GM18508 (cell line): ENCODE data around the gene KCNAB1.
A peak's percentile ranks its signal among the peaks of the same experiment; 100 is the strongest.

Experiments
- ATAC-seq: cut with Tn5 transposase; IDR thresholded peaks from one replicate; pipeline ENCODE4 v1.9.1; 2021; ENCODE audit warnings: moderate number of reproducible peaks; ENCODE audit not compliant: insufficient read depth, unreplicated experiment

KCNAB1 gene

DNA sequence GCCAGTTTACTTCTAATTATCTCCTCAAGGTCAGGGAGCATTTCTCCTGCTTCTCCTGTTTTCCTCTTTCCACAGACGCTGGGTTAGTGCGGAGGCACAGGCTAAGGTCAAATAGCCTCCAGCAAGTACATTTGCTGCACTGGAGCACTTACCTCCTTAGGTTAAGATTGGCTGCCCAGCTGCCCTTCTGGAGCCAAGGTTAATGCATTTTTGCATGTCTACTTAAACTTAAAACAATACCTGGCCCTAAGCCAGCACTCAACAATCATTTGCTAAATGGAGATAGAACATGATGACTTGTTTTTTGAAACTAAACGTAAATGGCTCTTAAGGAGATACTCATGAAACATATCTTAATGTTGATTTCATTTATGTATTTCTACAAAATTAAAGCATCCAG, 351.1 kb downstream of the KCNAB1 start:
- no peak for ATAC-seq

DNA sequence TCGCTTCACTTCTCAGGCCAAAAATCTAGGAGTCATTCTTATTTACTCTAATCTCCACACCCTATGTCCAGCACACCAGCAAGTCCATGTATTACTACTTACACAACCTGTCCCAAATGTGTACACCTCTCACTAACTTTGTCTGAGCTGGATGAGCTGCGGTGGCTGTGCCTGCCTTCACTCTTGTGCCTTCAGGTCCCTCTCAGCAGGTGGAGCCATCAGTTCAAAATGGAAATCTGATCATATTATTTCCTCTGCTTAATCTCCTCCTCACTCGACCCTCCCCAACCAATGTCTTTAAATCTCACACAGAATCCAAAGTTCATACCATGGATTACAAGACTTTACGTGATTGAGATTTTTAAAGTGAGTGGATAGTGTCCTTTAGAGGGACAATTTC, 351.8 kb downstream of the KCNAB1 start:
- ATAC-seq, result no peak

DNA sequence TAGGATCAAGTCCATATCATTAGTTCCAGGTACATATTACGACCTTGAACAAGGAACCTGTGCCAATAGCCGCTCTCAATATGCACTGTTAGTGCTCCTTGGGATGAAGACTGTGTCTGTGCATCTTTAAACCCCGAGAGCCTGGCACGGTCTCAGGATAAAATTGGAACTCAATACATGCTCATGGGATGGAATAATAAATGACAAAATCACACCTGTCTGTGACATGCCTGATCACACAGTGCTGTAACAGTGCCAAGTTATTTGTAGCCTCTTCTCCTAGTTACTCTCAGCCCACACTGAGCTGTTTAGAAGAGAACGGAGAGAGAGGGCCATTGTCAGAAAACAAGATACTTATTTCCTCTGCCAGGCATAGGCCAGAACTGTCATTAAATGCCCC, 352.3 kb downstream of the KCNAB1 start:
- no peak for ATAC-seq

DNA sequence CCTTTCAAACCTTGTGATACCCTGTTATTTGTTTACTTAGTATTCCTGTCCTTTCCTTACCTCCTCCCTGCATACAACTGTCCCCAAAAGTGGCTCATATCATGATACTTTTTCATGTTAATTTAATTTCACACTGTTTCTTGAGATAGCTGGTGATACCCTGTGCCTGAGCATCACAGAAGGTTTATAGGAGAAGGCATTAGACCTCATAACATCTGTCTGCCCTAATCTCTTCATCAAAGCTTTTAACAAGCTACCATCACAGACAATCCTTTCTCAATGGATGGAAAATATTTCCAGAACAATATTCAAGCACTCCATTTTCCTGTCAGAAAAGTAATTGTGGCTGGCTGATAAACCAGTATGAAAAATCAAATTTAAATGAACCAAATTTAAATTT, 353.0 kb downstream of the KCNAB1 start:
- no peak for ATAC-seq

DNA sequence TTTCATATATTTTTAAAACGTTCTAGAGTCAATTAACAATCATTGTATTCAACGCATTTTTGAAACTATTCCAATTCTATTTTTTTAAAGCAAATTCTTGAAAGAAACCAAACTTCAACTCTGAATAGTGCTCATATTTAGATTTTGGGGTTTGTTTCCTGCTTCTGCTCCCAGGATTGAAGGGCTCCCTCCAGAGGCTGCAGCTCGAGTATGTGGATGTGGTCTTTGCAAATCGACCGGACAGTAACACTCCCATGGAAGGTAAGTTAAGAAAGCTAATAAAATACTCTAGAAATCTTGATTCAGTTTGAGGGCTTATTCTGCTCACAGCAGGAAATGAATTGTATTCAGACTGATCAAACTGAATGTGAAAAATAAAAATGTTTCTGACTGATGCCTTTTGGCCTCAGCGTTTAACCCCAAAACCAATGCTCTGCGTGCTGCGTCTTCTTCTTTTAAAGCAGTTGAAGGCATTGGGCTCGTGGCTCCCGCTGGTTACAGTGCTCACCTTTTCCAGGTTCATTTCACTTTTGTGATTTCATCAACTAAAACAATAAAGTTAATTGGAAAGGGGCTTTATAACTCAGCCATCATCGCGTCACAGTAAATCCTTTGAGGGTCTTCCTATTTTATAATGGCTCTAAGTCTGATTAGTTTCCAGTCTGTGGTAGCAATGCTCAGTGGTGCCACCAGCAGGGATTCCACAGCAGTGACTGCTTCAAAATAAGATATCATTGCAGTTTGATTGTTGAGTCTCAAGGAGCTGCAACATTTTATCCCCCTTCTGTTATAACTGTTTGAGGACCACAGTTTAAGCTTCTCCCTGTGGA, 354.4 kb downstream of the KCNAB1 start:
- ATAC-seq, result no peak

GRCh38 chr3:156477323-156477722, 356.9 kb downstream of the KCNAB1 start:
- ATAC-seq, result no peak

DNA sequence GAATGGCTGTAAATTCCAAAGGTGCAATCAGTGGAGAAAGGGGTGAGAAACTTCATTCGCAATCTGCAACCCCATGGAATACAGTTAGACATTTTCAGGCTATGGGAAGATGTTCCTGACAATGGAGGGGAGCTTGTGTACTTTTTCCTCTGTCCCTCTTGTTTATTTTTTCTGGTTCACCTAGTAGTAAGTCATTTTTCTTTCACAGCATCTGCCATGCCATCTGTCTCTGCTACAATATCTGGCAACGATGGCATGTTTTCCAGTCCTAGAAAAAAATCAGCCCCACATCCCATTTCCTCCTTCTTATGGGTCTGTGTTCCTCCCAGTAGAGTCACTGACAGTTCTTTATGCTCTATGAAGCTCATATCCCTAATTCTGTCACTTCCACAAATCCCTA, 358.5 kb downstream of the KCNAB1 start:
- no peak for ATAC-seq

GRCh38 chr3:156479604-156480003, 359.2 kb downstream of the KCNAB1 start:
- ATAC-seq, result no peak

DNA sequence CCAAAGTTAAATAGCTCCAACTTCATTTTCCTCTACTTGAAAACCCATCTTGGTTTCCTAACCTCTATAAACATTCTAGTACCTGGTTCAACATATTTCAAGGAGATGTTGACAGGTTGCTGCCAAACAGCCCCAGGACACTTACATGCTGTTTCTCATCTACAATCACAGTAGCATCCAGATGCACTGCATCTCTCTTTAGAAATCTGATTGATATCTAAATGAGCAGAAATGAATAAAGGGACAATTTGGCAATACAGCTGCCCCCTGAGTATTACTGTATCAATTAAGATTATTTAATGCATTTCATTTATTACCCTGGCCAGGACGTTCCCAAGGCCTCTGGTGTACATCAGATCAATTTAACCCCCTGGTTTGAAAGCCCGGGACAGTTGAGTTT, 360.6 kb downstream of the KCNAB1 start:
- ATAC-seq, result no peak

GRCh38 chr3:156483002-156483401, 362.6 kb downstream of the KCNAB1 start:
- no peak for ATAC-seq

DNA sequence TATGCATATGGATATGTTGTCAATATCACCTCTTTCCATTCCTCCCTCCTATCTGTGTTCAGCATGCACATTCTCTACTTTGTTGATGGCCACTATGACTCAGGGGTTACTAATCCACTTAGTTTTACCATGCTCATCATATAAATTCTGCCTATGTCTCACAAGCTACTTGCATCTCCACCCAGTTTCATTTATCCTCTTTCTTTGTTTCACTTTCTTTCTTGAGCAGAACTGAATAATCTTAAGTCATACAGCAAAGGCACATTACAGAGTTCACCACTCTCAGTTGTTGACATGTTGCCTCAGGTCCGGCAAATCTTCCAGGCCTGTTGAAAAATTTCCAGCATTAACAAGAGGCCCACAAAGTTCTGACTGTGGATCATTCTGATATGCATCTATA, 363.0 kb downstream of the KCNAB1 start:
- peak; percentile 92 for ATAC-seq

DNA sequence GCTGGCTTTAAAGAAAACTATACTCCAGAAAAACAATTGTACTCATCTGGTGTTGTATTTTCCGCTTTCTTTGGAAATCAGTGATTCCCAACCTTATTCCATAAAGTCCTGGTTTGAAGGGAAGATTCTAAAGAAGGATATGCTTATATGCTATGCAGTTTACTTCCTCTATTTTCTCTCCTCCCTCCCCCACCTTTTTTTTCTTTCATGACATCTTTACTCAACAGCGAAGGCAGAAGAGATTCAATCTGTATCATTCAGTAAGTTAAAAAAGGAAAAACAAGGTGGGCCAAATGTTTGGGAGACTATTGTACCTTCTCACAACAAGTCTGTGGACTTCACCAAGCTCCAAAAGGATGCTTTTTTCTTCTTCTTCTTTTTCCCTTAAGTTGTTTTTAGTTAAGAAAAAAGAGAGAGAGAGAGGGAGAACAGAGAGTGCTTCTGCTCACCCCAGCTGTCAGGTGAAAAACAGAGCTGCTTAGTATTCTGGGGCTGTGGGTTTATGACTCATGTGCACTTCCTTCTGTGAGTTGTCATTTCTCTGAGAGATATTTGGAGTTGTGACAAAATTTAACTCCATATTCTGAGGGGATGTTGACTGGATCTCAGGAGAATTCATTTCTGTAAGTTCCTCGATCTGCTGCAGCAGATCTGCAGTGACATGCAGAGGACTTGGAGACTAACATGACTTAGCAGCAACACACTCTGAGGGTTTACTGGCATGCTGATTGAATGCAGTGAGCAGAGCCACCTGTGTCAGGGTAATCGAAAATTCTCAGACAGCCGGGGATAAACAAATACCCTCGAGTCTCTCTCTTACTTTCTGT, 363.8 kb downstream of the KCNAB1 start:
- ATAC-seq, result peak; percentile 66

DNA sequence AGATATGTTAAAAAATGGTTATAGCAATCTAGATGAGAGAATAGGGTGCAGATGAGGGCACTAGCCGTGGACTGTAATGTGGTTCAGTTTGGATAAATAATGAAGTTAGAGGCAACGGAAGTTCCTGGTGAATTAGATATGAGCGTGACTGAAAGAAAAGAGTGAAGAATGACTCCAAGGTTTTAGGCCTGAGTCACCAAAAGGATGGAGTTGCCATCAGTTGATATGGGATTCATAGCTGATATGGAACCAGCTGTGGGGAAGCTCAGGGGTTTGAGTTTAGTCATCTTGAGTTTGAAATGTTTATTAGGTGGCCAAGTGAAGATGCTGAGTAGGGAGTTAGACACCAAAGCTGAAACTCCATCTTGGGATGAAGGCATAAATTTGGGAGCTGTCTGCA, 368.4 kb downstream of the KCNAB1 start:
- ATAC-seq, result no peak

GRCh38 chr3:156489462-156489911, 369.1 kb downstream of the KCNAB1 start:
- ATAC-seq, result no peak

DNA sequence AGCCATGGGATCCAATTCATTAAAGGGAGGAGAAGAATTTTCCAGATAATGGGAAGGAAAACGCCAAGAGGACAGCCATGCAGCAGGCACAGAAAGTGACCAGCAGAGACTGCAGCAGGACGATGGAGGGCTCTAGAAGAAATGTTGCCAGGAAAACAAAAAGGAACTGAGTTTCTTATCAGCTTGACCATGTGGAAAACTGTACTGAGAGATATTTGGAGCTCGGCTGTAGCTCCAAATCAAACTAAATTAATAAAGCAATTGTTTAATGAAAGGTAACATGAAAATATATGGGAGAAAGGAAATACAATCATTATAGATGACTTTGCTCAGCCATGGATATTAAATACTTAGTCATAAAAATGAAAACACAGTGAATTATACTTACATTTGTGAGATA, 370.8 kb downstream of the KCNAB1 start:
- ATAC-seq, result no peak

GRCh38 chr3:156492801-156493261, 372.5 kb downstream of the KCNAB1 start:
- no peak for ATAC-seq

DNA sequence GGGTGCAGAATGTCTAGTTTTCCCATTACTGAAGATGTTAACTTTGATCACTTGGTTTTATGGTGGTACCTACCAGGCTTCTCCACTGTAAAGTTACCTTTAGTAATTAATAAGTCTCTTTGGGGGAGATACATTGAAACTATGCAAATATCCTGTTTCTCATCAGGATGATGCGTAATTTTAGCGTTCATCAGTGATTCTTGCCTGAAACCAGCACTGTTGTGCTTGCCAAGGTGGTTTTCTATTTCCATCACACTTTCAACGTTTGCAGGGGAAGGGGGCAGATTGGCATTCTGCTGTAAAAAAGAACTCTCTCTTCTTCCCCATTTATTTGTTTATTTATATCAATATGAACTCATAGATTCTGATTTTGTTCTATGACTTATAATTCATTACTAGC, 373.5 kb downstream of the KCNAB1 start:
- no peak for ATAC-seq

DNA sequence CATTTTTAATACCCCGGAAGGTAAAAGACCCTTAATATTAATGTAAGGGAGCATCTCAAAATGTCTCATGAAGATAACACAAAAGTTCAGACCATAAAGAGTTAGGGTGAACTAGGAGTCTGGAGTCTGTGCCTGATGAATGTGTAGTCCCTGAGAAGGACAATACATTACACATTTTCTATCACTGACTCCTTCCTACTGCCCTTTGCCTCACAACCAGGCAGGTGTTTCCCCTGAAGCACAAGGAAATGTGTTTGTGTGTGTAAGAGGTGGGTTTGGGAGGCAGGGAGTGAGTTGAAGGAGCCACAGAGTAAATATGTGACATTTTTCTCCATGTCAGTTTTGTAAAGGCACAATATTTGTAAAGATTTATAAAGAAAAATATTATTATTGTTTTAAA, 375.4 kb downstream of the KCNAB1 start:
- ATAC-seq, result no peak

DNA sequence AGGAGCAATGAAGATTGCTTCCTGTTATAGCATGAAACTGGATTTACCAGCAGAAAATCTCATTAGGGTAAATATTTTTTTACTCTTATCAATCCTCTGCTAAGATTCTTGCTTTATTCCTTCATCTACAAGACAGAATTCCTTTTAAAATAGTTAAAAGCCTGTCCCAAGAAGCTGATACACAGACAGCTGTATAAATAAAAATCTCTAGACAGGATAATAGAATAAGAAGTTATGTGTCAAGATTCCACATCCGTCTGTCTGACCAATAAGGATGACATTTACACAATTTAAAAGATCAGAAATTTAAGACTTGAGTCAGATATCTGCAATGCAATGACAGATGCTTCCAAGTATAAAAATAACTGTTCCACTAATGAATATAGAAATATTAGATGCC, 376.9 kb downstream of the KCNAB1 start:
- ATAC-seq, result no peak

GRCh38 chr3:156498307-156498706, 377.9 kb downstream of the KCNAB1 start:
- ATAC-seq, result no peak

DNA sequence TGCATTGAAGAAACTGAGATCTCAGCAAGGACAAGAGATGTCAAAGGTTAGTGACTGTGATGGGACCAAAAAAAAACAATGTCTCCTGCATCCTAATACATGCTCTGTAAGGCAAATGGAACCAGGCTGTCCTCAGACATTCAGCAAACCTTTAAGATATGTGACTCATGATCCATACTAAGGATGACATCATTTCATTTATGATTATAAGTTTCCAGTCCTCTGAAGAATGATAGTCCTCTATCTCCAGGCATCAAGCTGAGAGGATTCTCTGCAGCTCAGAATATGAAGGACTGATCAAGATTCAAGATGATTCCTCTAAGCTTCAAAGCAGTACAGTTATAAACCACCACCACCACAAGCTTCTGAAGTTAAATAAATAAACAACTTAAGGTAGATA, 386.9 kb downstream of the KCNAB1 start:
- ATAC-seq, result no peak
